ENCODE measurements around the gene CEP76. TPM values are rescaled to one million over a fixed set of nuclear protein-coding genes. Genes with fewer than 3 reads are reported as not detected.

The CEP76 gene, protein sequence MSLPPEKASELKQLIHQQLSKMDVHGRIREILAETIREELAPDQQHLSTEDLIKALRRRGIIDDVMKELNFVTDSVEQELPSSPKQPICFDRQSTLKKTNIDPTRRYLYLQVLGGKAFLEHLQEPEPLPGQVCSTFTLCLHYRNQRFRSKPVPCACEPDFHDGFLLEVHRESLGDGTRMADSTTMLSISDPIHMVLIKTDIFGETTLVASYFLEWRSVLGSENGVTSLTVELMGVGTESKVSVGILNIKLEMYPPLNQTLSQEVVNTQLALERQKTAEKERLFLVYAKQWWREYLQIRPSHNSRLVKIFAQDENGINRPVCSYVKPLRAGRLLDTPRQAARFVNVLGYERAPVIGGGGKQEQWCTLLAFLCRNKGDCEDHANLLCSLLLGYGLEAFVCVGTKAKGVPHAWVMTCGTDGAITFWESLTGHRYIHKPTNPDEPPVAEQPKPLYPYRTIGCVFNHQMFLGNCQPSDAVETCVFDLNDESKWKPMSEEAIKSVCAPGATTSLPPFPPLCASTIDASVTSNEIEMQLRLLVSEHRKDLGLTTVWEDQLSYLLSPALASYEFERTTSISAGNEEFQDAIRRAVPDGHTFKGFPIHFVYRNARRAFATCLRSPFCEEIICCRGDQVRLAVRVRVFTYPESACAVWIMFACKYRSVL
- 13.5 TPM for total RNA-seq (2021; ENCODE audit: unreplicated experiment)
- polyA plus RNA-seq (2012) = 7.1 and 8.1 TPM in 2 replicates
- percentile 70 among the genes with signal in this experiment for Bru-seq, nascent RNA
- BruChase-seq, experiment 1, labeled RNA remaining after a 6-hour chase = percentile 61 among the genes with signal in this experiment
- BruChase-seq, experiment 2, labeled RNA remaining after a 2-hour chase = percentile 58 among the genes with signal in this experiment
- long read RNA-seq, transcript CEP76-201 (12 exons, 2,939 nt) = major isoform, 15 of 31 reads
- long read RNA-seq, partial matches to known transcripts = 6 of 31 reads
- long read RNA-seq, other reads (novel, unspliced or antisense) = 9 of 31 reads

DNA sequence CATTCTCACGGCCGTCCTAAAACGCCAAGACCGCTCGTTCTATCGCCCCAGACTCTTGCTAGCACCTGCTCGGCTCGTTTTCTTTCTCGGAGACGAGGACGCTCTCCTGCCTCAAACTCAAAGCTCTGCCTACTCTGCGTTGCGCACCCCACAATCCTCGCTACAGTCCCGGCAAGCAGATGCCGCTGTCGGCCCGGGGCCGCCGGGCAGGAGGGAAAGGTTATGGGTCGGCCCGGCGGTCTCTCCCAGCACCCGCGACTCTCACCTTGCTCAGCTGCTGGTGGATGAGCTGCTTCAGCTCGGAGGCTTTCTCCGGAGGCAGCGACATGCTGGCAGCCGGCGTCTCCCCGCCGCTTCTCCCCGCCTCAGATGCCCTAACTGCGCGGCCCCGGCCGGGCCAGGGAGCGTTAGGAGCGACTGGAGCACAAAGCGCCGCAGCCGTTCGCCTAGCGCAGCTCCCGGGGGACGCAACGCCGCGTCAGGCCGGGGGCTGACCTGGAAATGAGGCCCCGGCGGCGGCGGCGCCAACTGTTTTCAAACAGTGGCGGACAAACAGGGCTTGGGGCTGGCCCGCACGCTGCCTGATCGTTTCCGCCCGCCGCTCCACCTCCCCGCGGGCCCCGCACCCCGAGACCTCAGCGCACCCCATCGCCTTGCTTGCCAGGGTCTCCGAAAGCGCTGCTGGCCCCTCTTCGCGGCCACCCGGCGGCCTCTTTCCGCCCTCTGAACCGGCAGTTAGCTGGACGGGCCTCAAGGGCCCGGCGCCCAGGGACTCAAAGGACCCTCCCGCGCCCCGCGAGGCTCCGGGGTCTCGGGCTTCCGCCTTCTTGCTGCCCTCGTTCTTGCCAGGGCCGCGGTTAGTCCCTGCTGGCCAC is at the start of gene CEP76, which contains the start of gene PSMG2:
Gene CEP76 (minus strand): TSS at position 503 of the 875 bp plus-strand sequence. CDS start 175 bp downstream, at position 328.
Gene PSMG2 (plus strand): TSS at position 822 of the 875 bp plus-strand sequence. CDS start 66 bp downstream, outside the sequence.
- Histone ChIP-seq H3K27me3 (ENCODE audit: insufficient read depth, low read length) (no peaks in the 10 kb centered on the region), H4K20me1 (ENCODE audit: insufficient read depth) (no peaks in the 10 kb centered on the region), H2AFZ (ENCODE audit: low read depth, low read length, poor library complexity, severe bottlenecking) (peak within 1 kb of the TSS; percentile 8), H3K4me3 (replicated peaks in 1 of 2; ENCODE audit: low read depth in 1 of 2, low read length in 2 of 2) (peak within 1 kb of the TSS; percentile 90 to 98), H3K4me2 (ENCODE audit: low read length) (peak within 1 kb of the TSS; percentile 86), H3K36me3 (ENCODE audit: control insufficient read depth in 1 of 2, insufficient read depth in 2 of 2, low read length in 2 of 2) (peaks cover 10 to 20% of the 10 kb centered on the region in 2 experiments), H3K27ac (ENCODE audit: low read depth, low read length) (peak within 1 kb of the TSS; percentile 95), H3K9ac (ENCODE audit: low read length) (peak within 1 kb of the TSS; percentile 95), H3K79me2 (ENCODE audit: insufficient read depth, low read length) (peaks cover 87% of the 10 kb centered on the region), H3K9me3 (ENCODE audit: control insufficient read depth in 1 of 2, insufficient read depth in 1 of 2, low read depth in 1 of 2, low read length in 2 of 2) (no peaks in the 10 kb centered on the region), H3K4me1 (ENCODE audit: control insufficient read depth in 1 of 2, insufficient read depth in 2 of 2, low read length in 2 of 2) (peaks cover 8 to 24% of the 10 kb centered on the region in 2 experiments; a peak in 3 of 4 replicates), H3K9me2 (ENCODE audit: insufficient read depth) (no peaks in the 10 kb centered on the region)
- intact Hi-C loops (cut with micrococcal nuclease) = no loop called here
- peak; percentile 64 for DNase-seq (ENCODE audit: low read depth, low spot score)
- POLR2A ChIA-PET = interaction anchor here (0.8 to 2.3 kb wide), 2 partner anchors 181 to 325 kb away, joined by 3 to 6 read pairs; partner anchors contain the start of genes AFG3L2 and PTPN2
- RAD21 ChIA-PET (ENCODE audit: low non-redundant PET in 1 of 2, low total read pairs in 2 of 2, uncharacterized antibody in 2 of 2, unreplicated experiment in 2 of 2) = no interaction called here
- peak; percentile 89 for ATAC-seq
- TSS peak; percentile 44 for BruUV-seq (replicated peaks)
- CTCF ChIA-PET = no interaction called here
- peak; percentile 13; the same call in 1 of the 2 replicates for TF ChIP-seq JUND (IDR thresholded peaks at IDR 0.05)
- TF ChIP-seq EGR1 (IDR thresholded peaks at IDR 0.05; ENCODE audit: low read depth) = no peak
- TF ChIP-seq, protein P1, sequence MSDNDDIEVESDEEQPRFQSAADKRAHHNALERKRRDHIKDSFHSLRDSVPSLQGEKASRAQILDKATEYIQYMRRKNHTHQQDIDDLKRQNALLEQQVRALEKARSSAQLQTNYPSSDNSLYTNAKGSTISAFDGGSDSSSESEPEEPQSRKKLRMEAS (IDR thresholded peaks at IDR 0.05) = peak; percentile 68
- TF ChIP-seq SP1 (IDR thresholded peaks at IDR 0.05; ENCODE audit: low read depth) = peak; percentile 56
- TF ChIP-seq ZFX (IDR thresholded peaks at IDR 0.05) = peak; percentile 82
- TF ChIP-seq TCF7L2 (IDR thresholded peaks at IDR 0.05; ENCODE audit: borderline replicate concordance, extremely low read depth, insufficient read depth, insufficient read length) = peak; percentile 74
- TF ChIP-seq EZH2phosphoT487 (IDR thresholded peaks at IDR 0.05; ENCODE audit: borderline replicate concordance) = no peak
- TF ChIP-seq, protein P2, sequence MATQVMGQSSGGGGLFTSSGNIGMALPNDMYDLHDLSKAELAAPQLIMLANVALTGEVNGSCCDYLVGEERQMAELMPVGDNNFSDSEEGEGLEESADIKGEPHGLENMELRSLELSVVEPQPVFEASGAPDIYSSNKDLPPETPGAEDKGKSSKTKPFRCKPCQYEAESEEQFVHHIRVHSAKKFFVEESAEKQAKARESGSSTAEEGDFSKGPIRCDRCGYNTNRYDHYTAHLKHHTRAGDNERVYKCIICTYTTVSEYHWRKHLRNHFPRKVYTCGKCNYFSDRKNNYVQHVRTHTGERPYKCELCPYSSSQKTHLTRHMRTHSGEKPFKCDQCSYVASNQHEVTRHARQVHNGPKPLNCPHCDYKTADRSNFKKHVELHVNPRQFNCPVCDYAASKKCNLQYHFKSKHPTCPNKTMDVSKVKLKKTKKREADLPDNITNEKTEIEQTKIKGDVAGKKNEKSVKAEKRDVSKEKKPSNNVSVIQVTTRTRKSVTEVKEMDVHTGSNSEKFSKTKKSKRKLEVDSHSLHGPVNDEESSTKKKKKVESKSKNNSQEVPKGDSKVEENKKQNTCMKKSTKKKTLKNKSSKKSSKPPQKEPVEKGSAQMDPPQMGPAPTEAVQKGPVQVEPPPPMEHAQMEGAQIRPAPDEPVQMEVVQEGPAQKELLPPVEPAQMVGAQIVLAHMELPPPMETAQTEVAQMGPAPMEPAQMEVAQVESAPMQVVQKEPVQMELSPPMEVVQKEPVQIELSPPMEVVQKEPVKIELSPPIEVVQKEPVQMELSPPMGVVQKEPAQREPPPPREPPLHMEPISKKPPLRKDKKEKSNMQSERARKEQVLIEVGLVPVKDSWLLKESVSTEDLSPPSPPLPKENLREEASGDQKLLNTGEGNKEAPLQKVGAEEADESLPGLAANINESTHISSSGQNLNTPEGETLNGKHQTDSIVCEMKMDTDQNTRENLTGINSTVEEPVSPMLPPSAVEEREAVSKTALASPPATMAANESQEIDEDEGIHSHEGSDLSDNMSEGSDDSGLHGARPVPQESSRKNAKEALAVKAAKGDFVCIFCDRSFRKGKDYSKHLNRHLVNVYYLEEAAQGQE (IDR thresholded peaks at IDR 0.05; ENCODE audit: low read depth) = no peak
- TF ChIP-seq, protein P3, sequence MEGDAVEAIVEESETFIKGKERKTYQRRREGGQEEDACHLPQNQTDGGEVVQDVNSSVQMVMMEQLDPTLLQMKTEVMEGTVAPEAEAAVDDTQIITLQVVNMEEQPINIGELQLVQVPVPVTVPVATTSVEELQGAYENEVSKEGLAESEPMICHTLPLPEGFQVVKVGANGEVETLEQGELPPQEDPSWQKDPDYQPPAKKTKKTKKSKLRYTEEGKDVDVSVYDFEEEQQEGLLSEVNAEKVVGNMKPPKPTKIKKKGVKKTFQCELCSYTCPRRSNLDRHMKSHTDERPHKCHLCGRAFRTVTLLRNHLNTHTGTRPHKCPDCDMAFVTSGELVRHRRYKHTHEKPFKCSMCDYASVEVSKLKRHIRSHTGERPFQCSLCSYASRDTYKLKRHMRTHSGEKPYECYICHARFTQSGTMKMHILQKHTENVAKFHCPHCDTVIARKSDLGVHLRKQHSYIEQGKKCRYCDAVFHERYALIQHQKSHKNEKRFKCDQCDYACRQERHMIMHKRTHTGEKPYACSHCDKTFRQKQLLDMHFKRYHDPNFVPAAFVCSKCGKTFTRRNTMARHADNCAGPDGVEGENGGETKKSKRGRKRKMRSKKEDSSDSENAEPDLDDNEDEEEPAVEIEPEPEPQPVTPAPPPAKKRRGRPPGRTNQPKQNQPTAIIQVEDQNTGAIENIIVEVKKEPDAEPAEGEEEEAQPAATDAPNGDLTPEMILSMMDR (IDR thresholded peaks at IDR 0.05 in 2 of 3, conservative IDR thresholded peaks at IDR 0.05 in 1 of 3; ENCODE audit: borderline replicate concordance in 1 of 3, insufficient read depth in 1 of 3, low read depth in 2 of 3, low read length in 2 of 3) = no peak
- TF ChIP-seq POLR2AphosphoS5 (IDR thresholded peaks at IDR 0.05; ENCODE audit: low read depth, low read length) = peak; percentile 94
- peak; percentile 93 for TF ChIP-seq SIN3A (IDR thresholded peaks at IDR 0.05; ENCODE audit: low read depth)
- TF ChIP-seq POLR2A (IDR thresholded peaks at IDR 0.05; ENCODE audit: borderline replicate concordance, extremely low read depth, insufficient read depth, insufficient read length) = peak; percentile 64
- no peak for TF ChIP-seq ZNF274 (IDR thresholded peaks at IDR 0.05; ENCODE audit: low read depth, low read length)
- no peak for TF ChIP-seq YY1 (IDR thresholded peaks at IDR 0.05; ENCODE audit: extremely low read depth, insufficient replicate concordance, low read depth, low read length)
- TF ChIP-seq, protein P4, sequence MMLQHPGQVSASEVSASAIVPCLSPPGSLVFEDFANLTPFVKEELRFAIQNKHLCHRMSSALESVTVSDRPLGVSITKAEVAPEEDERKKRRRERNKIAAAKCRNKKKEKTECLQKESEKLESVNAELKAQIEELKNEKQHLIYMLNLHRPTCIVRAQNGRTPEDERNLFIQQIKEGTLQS (IDR thresholded peaks at IDR 0.05) = no peak
- TF ChIP-seq ELF1 (IDR thresholded peaks at IDR 0.05; ENCODE audit: borderline replicate concordance, low read depth) = peak; percentile 80
